Measurements from ENCODE around the gene B3GNT7. TPM values are rescaled to one million over a fixed set of nuclear protein-coding genes. Genes with fewer than 3 reads are reported as not detected.

Gene B3GNT7
- total and polyA plus RNA-seq, 7 experiments from 2014 or later = 0.24 to 5.6 (median 0.95) TPM; not detected in 3

DNA sequence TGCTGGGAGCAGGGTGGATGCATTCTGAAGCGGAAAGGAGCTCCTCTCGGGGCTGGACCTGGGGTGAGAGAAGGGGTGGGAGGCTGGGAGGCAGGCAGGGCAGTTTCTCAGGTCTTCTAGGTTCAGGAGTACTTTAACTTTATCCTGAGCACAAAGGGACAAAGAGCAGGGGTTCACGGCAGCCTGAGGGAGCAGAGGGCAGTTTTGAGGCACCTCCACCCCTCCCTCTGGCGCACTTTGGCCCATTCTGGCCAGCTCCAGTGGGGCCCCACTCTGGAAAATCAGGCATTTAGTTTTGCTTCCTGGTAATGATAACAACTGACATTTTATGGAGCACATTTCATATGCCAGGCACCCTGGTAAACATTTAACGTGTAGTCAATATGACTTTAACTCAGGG lies 14.3 kb downstream of the B3GNT7 start:
- Histone ChIP-seq H3K9me3 (ENCODE audit: control insufficient read depth in 2 of 3, low read length in 3 of 3) (peaks cover 0 to 9% (median 0%) of the 10 kb centered on the region in 3 experiments), H3K4me3 (ENCODE audit: low read length) (no peak overlapping the region), H3K4me1 (ENCODE audit: control insufficient read depth in 2 of 2, insufficient read depth in 2 of 2, low read length in 2 of 2) (peaks cover 4 to 15% of the 10 kb centered on the region in 2 donors), H3K27ac (ENCODE audit: low read depth, low read length) (no peak overlapping the region), H3K27me3 (ENCODE audit: control insufficient read depth in 2 of 2, insufficient read depth in 2 of 2, low read length in 2 of 2) (peaks cover 4 to 8% of the 10 kb centered on the region in 2 donors), H3K36me3 (ENCODE audit: control insufficient read depth in 2 of 3, insufficient read depth in 3 of 3, low read length in 3 of 3) (no peaks in the 10 kb centered on the region)
- Mint-ChIP-seq H3K9me3 (peaks cover 0 to 14% (median 5%) of the 10 kb centered on the region in 11 donors), H3K36me3 (peaks cover 0 to 12% (median 5%) of the 10 kb centered on the region in 5 donors), H3K27me3 (peaks cover 17 to 39% (median 32%) of the 10 kb centered on the region in 5 donors), H3K4me3 (no peak overlapping the region), H3K4me1 (peaks cover 13 to 29% (median 21%) of the 10 kb centered on the region in 7 donors), H3K27ac (no peak overlapping the region)
- ChIA-PET CTCF (no interaction called here), POLR2A (no interaction called here)
- no peak for DNase-seq
- ATAC-seq = no peak
- intact Hi-C loops (cut with micrococcal nuclease) = loop anchor here in 1 of 2 donors (5.0 kb wide), 2 partner anchors 112 to 307 kb away; no protein-coding TSS in a partner anchor

DNA sequence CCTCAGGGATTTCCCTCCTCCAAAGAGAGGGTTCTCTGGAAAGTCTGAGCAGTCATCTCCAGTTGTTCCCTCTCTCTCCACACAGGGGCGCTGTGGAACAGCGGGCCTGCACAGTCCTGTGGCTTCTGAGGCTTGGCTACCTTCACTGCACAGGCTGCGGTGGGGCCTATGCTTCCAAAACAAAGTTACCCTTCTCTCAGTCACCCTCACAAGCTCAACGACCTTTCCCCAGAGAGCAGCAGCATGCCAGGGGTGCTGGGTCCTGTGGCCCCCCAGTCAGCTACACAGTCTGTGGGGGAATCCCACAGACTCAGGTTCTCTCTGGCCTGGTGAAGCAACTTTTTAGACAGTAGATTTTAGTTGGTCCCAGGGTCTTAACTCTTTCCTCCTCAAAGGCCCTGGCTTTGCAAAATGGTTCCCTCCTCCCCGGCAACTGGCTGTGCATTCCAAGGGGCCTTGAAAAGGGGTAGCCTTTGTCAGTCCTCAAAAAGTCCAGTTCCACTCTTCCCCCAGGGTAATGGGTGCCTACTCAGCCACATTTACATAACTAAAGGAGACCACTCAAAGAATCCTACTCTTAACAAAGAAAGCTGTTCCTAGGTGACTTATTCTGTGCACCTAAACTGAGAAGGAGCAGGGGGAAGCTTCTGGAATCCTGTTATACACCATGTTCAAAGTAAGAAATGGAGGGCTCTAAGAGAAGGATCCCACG lies 14.9 kb downstream of the B3GNT7 start:
- peaks cover 0 to 9% (median 0%) of the 10 kb centered on the region in 3 experiments for H3K9me3 ChIP-seq (ENCODE audit: control insufficient read depth in 2 of 3, low read length in 3 of 3)
- DNase-seq (no peak), ATAC-seq (no peak)
- intact Hi-C loops (cut with micrococcal nuclease) = loop anchor here in 1 of 2 donors (5.0 kb wide), 1 partner anchor 113 kb away; no protein-coding TSS in a partner anchor
- H3K27me3 Mint-ChIP-seq = peaks cover 17 to 45% (median 32%) of the 10 kb centered on the region in 5 donors
- no peak overlapping the region for H3K4me3 ChIP-seq (ENCODE audit: low read length)
- peaks cover 0 to 14% (median 5%) of the 10 kb centered on the region in 11 donors for H3K9me3 Mint-ChIP-seq
- H3K27me3 ChIP-seq (ENCODE audit: control insufficient read depth in 2 of 2, insufficient read depth in 2 of 2, low read length in 2 of 2) = peaks cover 4 to 8% of the 10 kb centered on the region in 2 donors
- ChIA-PET POLR2A (no interaction called here), CTCF (no interaction called here)
- no peak overlapping the region for H3K4me3 Mint-ChIP-seq
- peaks cover 4 to 15% of the 10 kb centered on the region in 2 donors for H3K4me1 ChIP-seq (ENCODE audit: control insufficient read depth in 2 of 2, insufficient read depth in 2 of 2, low read length in 2 of 2)
- H3K27ac Mint-ChIP-seq = no peak overlapping the region
- peaks cover 0 to 12% (median 5%) of the 10 kb centered on the region in 5 donors for H3K36me3 Mint-ChIP-seq
- H3K27ac ChIP-seq (ENCODE audit: low read depth, low read length) = no peak overlapping the region
- H3K36me3 ChIP-seq (ENCODE audit: control insufficient read depth in 2 of 3, insufficient read depth in 3 of 3, low read length in 3 of 3) = no peaks in the 10 kb centered on the region
- peaks cover 10 to 23% (median 17%) of the 10 kb centered on the region in 7 donors for H3K4me1 Mint-ChIP-seq

DNA sequence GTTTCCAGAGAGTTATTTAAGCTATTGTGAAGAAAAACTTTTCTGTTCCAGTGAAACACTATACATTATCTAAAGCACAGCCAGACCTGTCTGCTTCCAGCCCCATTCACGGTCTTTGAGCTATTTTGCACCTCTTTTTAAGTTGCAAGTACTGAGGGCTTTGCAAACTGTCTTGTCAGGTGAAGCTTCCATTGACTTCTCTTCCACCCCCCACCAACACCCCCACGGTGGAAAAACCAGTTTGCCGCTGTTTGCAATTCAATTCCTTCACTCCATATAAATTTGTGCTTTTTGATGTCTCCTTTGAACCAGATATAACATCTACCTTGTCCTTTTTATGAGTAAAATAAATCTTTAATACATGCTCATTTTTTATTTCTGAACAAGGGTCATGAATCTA lies 15.7 kb downstream of the B3GNT7 start:
- Histone ChIP-seq H3K4me3 (ENCODE audit: low read length) (no peak overlapping the region), H3K4me1 (ENCODE audit: control insufficient read depth in 2 of 2, insufficient read depth in 2 of 2, low read length in 2 of 2) (peaks cover 1 to 10% of the 10 kb centered on the region in 2 donors), H3K9me3 (ENCODE audit: control insufficient read depth in 2 of 3, low read length in 3 of 3) (peaks cover 0 to 9% (median 0%) of the 10 kb centered on the region in 3 experiments), H3K27ac (ENCODE audit: low read depth, low read length) (no peak overlapping the region), H3K36me3 (ENCODE audit: control insufficient read depth in 2 of 3, insufficient read depth in 3 of 3, low read length in 3 of 3) (no peaks in the 10 kb centered on the region), H3K27me3 (ENCODE audit: control insufficient read depth in 2 of 2, insufficient read depth in 2 of 2, low read length in 2 of 2) (peaks cover 4 to 8% of the 10 kb centered on the region in 2 donors)
- intact Hi-C loops (cut with micrococcal nuclease) = loop anchor here in 1 of 2 donors (5.0 kb wide), 1 partner anchor 114 kb away; no protein-coding TSS in a partner anchor
- Mint-ChIP-seq H3K4me1 (peaks cover 5 to 16% (median 9%) of the 10 kb centered on the region in 7 donors), H3K9me3 (peaks cover 0 to 14% (median 5%) of the 10 kb centered on the region in 11 donors), H3K4me3 (peak overlapping the region in 9 of 10 donors; percentile 41 to 73 (median 67)), H3K27ac (no peak overlapping the region), H3K36me3 (peaks cover 0 to 12% (median 5%) of the 10 kb centered on the region in 5 donors), H3K27me3 (peaks cover 17 to 48% (median 32%) of the 10 kb centered on the region in 5 donors)
- ATAC-seq (no peak), DNase-seq (no peak)
- ChIA-PET CTCF (no interaction called here), POLR2A (no interaction called here)

DNA sequence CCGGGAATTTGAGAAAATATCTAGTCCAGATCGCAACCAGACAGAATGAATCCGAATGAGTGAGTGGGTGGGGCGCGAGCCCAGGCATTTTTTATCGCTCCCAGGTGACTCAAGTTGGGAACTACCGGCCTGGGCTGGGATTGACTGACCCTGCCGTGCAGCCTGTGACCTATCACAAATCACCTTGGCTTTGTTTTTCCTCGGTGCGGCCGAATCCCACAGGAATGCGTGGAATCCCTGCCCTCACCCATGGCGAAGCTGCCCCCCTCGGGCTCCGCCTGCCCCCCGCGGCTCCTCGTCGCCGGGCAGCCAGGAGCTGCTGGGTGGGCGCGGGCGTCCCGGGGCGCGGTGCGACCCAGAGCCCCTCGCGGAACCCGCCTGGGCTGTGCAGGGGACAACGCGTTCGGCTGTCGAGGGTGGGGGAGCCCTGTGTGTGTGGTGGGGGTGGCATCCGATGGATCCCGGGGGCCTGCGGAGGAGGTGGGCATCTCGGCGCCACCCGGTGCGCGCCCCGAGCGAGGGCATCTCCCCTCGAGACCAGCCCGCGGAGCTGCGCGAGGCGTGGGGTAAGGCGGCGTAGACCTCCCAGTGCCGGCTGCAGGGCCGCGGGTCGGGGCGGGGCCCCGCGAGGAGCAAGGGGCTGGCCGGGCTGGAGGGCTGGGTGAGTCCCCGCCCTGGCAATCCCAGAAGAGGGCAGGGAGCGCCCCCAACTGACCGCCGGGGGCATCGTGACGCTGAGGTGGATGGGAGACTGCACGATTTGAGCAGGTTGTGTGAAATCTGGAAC lies 16.5 kb downstream of the B3GNT7 start:
- Mint-ChIP-seq H3K27ac (no peak overlapping the region), H3K4me3 (peak overlapping the region; percentile 44 to 73 (median 66)), H3K27me3 (peaks cover 17 to 48% (median 32%) of the 10 kb centered on the region in 5 donors), H3K36me3 (peaks cover 0 to 12% (median 5%) of the 10 kb centered on the region in 5 donors), H3K4me1 (peaks cover under 1 to 8% (median 5%) of the 10 kb centered on the region in 7 donors), H3K9me3 (peaks cover 0 to 14% (median 5%) of the 10 kb centered on the region in 11 donors)
- peak; percentile 97 for ATAC-seq
- H3K27me3 ChIP-seq (ENCODE audit: control insufficient read depth in 2 of 2, insufficient read depth in 2 of 2, low read length in 2 of 2) = peaks cover 4 to 8% of the 10 kb centered on the region in 2 donors
- no peaks in the 10 kb centered on the region for H3K36me3 ChIP-seq (ENCODE audit: control insufficient read depth in 2 of 3, insufficient read depth in 3 of 3, low read length in 3 of 3)
- peaks cover 0 to 9% of the 10 kb centered on the region in 2 donors for H3K4me1 ChIP-seq (ENCODE audit: control insufficient read depth in 2 of 2, insufficient read depth in 2 of 2, low read length in 2 of 2)
- no peak overlapping the region for H3K27ac ChIP-seq (ENCODE audit: low read depth, low read length)
- peaks cover 0 to 9% (median 0%) of the 10 kb centered on the region in 3 experiments for H3K9me3 ChIP-seq (ENCODE audit: control insufficient read depth in 2 of 3, low read length in 3 of 3)
- H3K4me3 ChIP-seq (ENCODE audit: low read length) = peak overlapping the region; percentile 20
- DNase-seq = peak; percentile 10 to 63 (median 40)
- POLR2A ChIA-PET = no interaction called here
- intact Hi-C loops (cut with micrococcal nuclease) = loop anchor here (1.0 to 5.0 kb wide), 4 partner anchors 115 to 308 kb away; no protein-coding TSS in a partner anchor
- CTCF ChIA-PET = no interaction called here

DNA sequence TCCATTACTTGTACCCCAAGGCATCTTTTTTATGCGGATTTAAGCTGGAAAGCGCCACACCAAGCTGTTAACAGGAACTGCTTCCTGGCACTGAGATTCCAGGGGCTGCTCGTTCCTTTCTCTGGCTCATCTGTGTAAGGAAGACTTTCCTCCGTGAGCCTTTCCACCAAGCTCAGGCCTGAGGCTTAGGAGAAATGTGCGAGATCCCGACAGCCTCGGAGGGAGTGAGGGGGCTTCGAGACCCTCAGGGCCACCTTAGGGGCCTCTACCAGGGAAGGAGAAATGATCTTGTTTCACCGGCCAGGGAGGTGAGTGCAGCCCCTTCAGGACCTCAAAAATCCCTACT lies 17.1 kb downstream of the B3GNT7 start:
- intact Hi-C loops (cut with micrococcal nuclease) = loop anchor here (1.0 to 5.0 kb wide), 4 partner anchors 115 to 308 kb away; no protein-coding TSS in a partner anchor
- ATAC-seq = no peak
- H3K9me3 ChIP-seq (ENCODE audit: control insufficient read depth in 2 of 3, low read length in 3 of 3) = peaks cover 0 to 9% (median 0%) of the 10 kb centered on the region in 3 experiments
- ChIA-PET POLR2A (no interaction called here), CTCF (no interaction called here)
- H3K9me3 Mint-ChIP-seq = peaks cover 0 to 14% (median 5%) of the 10 kb centered on the region in 11 donors
- peaks cover 4 to 8% of the 10 kb centered on the region in 2 donors for H3K27me3 ChIP-seq (ENCODE audit: control insufficient read depth in 2 of 2, insufficient read depth in 2 of 2, low read length in 2 of 2)
- H3K4me1 ChIP-seq (ENCODE audit: control insufficient read depth in 2 of 2, insufficient read depth in 2 of 2, low read length in 2 of 2) = peaks cover 0 to 9% of the 10 kb centered on the region in 2 donors
- H3K27me3 Mint-ChIP-seq = peaks cover 17 to 48% (median 32%) of the 10 kb centered on the region in 5 donors
- DNase-seq = no peak
- no peaks in the 10 kb centered on the region for H3K36me3 ChIP-seq (ENCODE audit: control insufficient read depth in 2 of 3, insufficient read depth in 3 of 3, low read length in 3 of 3)
- peaks cover 0 to 7% (median 5%) of the 10 kb centered on the region in 7 donors for H3K4me1 Mint-ChIP-seq
- peak overlapping the region in 8 of 10 donors; percentile 14 to 72 (median 50) for H3K4me3 Mint-ChIP-seq
- peaks cover 0 to 12% (median 5%) of the 10 kb centered on the region in 5 donors for H3K36me3 Mint-ChIP-seq
- peak overlapping the region; percentile 20 for H3K4me3 ChIP-seq (ENCODE audit: low read length)
- no peak overlapping the region for H3K27ac ChIP-seq (ENCODE audit: low read depth, low read length)
- no peak overlapping the region for H3K27ac Mint-ChIP-seq

DNA sequence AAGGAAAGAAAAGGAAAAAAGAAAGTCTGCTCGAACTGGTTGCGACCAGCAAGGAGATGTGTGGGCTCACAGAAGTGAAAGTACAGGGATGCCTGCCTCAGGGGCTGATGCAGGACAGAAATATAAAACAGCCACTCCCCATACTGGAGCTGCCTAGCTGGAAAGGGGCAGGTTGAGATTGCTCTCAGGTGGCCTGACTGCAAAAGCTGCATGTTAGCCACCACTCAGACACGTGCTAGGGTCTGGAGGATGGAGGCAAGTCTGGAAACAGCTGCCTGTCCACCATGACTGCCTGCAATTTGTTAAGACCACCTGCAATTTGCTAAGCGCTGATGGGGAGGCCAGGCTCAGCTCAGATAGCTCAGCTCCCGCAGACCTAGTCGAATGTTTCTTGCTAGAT lies 17.9 kb downstream of the B3GNT7 start:
- intact Hi-C loops (cut with micrococcal nuclease) = loop anchor here (2.0 to 5.0 kb wide), 2 partner anchors 116 to 187 kb away; no protein-coding TSS in a partner anchor
- H3K9me3 ChIP-seq (ENCODE audit: control insufficient read depth in 2 of 3, low read length in 3 of 3) = peaks cover 0 to 9% (median 0%) of the 10 kb centered on the region in 3 experiments
- peaks cover 0 to 9% of the 10 kb centered on the region in 2 donors for H3K4me1 ChIP-seq (ENCODE audit: control insufficient read depth in 2 of 2, insufficient read depth in 2 of 2, low read length in 2 of 2)
- peaks cover 0 to 7% (median 5%) of the 10 kb centered on the region in 7 donors for H3K4me1 Mint-ChIP-seq
- peaks cover 0 to 14% (median 5%) of the 10 kb centered on the region in 11 donors for H3K9me3 Mint-ChIP-seq
- H3K27me3 Mint-ChIP-seq = peaks cover 17 to 46% (median 34%) of the 10 kb centered on the region in 5 donors
- peaks cover 0 to 12% (median 5%) of the 10 kb centered on the region in 5 donors for H3K36me3 Mint-ChIP-seq
- DNase-seq (no peak), ATAC-seq (no peak)
- no peaks in the 10 kb centered on the region for H3K36me3 ChIP-seq (ENCODE audit: control insufficient read depth in 2 of 3, insufficient read depth in 3 of 3, low read length in 3 of 3)
- CTCF ChIA-PET = no interaction called here
- no peak overlapping the region for H3K4me3 ChIP-seq (ENCODE audit: low read length)
- H3K4me3 Mint-ChIP-seq = peak overlapping the region in 1 of 10 donors; percentile 72
- no peak overlapping the region for H3K27ac ChIP-seq (ENCODE audit: low read depth, low read length)
- H3K27me3 ChIP-seq (ENCODE audit: control insufficient read depth in 2 of 2, insufficient read depth in 2 of 2, low read length in 2 of 2) = peaks cover 4 to 8% of the 10 kb centered on the region in 2 donors
- POLR2A ChIA-PET = no interaction called here
- no peak overlapping the region for H3K27ac Mint-ChIP-seq

Measured in naive thymus-derived CD4-positive, alpha-beta T cell (primary cell).